Sigmoid colon (tissue), 4 donors: ENCODE measurements around the gene PAXX.

ENCODE experiments used
- EP300 ChIP-seq, 4 donors: sonication (generic); formaldehyde crosslinking; IDR thresholded peaks; one replicate each; pipeline ENCODE4 v1.6.1; 2017; ENCODE audit warnings: antibody characterized with exemption in 4 of 4
- POLR2AphosphoS5 ChIP-seq, 4 donors: sonication (generic); formaldehyde crosslinking; IDR thresholded peaks; one replicate each; pipeline ENCODE4 v1.6.1; 2017; ENCODE audit warnings: antibody characterized with exemption in 4 of 4
- TF ChIP-seq, protein P1 (sequence below), 4 experiments: fragments of 450-650 bp in 3 of 4; fragments of 200-600 bp in 1 of 4; IDR thresholded peaks; one replicate each; pipeline ENCODE4 v1.5.1; 2016 to 2019; ENCODE audit warnings: antibody characterized with exemption in 4 of 4, mild to moderate bottlenecking in 3 of 4, moderate library complexity in 2 of 4

DNA sequence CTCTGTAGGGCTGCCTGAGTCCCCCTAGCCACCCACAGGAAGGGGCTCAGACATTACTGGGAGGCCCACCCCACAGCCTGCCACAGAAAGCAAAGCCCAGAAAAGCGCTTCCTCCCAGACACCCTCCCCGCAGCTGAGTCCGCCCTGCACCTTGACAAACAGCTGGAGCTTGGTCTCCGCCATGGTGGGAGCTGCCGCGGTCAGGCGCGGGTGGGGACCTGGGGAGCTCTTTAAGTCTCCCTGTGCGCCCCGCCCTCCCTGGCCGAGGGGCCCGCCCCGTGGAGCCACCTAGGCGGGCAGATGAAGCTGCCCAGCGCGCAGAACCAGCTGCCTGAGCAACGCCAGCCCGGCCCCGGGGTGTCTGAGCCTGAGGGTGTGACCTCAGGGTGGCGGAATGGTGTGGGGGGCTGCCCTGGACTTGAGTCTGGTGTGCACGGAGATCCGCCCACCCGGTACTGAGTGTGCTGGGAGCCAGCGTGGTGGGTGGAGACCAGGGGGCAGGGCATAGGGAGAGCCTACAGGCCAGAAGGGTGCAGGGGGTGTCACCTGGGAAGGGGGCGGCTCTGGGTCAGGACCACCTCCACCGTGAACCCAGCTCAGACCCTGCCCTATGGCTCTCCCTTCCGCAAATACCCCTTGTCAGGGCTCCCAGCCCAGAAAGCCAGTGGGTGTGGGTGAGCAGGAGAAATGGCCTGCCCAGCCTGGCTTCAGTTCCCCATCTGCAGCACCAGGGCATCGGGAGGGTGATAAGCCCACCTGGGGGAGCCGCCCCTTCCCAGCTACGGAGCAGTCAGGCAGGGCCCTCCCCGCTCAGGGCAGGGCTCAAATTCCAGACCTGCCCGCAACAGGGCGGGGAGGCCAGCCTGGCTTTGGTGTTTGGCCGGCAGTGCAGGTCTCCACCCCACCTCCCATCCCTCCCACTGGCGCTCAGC, 4.4 kb downstream of the PAXX start, which contains the start of gene CLIC3:
- TF ChIP-seq, protein P1, sequence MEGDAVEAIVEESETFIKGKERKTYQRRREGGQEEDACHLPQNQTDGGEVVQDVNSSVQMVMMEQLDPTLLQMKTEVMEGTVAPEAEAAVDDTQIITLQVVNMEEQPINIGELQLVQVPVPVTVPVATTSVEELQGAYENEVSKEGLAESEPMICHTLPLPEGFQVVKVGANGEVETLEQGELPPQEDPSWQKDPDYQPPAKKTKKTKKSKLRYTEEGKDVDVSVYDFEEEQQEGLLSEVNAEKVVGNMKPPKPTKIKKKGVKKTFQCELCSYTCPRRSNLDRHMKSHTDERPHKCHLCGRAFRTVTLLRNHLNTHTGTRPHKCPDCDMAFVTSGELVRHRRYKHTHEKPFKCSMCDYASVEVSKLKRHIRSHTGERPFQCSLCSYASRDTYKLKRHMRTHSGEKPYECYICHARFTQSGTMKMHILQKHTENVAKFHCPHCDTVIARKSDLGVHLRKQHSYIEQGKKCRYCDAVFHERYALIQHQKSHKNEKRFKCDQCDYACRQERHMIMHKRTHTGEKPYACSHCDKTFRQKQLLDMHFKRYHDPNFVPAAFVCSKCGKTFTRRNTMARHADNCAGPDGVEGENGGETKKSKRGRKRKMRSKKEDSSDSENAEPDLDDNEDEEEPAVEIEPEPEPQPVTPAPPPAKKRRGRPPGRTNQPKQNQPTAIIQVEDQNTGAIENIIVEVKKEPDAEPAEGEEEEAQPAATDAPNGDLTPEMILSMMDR (IDR thresholded peaks at IDR 0.05), result no peak
- TF ChIP-seq EP300 (IDR thresholded peaks at IDR 0.05) (no peak), POLR2AphosphoS5 (IDR thresholded peaks at IDR 0.05) (no peak)
